GM19043 (cell line): ENCODE measurements around the gene PRPF40A.

Experiments
- ATAC-seq: cut with Tn5 transposase; IDR thresholded peaks from one replicate; pipeline ENCODE4 v1.9.1; 2021; ENCODE audit warnings: low read depth; ENCODE audit not compliant: unreplicated experiment

Gene PRPF40A

DNA sequence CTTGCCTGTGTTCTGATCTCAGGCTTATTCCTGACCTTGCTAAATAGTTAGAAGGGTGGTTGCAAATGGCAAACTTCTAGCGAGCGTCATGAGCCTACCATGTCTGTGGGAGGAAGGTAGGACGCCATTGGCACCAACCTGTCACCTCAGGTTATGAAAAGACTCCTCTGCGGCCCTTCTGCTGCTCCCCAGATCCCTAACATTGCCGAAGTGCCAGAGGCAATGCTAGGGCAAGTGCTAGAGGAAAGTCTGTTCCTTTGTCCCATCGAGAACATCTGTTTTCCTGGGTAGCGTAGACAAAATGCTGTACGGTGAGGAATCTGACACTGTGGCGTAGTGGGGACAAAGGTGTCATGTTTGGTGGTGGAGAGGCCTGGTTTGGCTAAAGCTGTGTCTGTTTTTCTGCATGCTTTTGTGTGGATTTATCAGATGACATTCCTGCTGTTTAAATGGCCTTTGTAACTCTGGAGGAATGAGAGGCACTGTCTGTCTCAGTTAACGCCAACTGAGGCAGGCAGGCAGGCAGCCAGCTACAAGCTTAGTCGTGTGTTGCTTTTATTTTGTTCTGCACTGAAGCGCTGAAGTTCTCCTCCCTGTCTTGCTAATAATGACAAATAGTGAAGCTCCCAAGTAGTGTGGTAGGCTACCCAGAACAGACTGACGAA, 94.1 kb downstream of the PRPF40A start:
- ATAC-seq: no peak

DNA sequence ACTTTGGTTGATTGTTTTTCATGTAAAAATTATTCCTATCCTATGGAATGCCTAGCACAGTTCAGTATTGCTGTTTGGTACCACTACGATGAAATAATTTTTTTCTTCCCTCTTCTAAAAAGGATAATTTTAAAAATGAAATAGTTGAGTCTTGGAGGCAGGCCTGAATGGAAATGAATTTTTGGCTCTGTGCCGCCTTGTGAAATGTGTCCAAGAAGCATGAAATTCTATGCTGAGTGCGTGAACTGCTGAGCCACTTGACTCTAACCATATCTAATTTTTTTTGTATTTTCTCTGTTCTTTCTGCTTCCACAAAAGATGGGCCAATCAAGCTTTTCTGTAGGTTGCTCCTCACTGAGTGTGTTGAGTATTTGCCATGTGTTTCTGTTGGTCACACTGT, 95.0 kb downstream of the PRPF40A start:
- no peak for ATAC-seq

- ATAC-seq: no peak
Observed at GRCh38 chr2:152620985-152621384, 96.3 kb downstream of the PRPF40A start.

DNA sequence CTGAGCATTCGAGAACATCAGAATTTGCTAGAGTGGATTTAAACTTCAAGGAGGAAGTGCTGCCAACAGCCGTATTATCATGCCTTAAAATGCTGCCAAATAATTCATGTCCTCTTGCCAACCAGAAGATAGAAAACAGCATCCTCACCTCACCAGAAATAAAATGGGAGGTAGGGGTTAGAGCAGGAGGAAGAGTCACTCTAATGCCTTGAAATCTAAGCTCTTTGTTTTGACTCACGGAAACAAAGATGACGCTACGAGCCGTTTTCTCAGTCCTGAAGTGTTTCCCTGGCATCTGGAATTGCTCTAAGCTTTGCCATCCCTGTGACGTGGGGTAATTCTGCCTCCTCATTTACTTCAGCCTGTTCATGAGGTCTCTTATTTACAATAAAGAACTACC, 97.1 kb downstream of the PRPF40A start:
- ATAC-seq: no peak

- no peak for ATAC-seq
Observed at GRCh38 chr2:152618193-152618564, 99.1 kb downstream of the PRPF40A start.

DNA sequence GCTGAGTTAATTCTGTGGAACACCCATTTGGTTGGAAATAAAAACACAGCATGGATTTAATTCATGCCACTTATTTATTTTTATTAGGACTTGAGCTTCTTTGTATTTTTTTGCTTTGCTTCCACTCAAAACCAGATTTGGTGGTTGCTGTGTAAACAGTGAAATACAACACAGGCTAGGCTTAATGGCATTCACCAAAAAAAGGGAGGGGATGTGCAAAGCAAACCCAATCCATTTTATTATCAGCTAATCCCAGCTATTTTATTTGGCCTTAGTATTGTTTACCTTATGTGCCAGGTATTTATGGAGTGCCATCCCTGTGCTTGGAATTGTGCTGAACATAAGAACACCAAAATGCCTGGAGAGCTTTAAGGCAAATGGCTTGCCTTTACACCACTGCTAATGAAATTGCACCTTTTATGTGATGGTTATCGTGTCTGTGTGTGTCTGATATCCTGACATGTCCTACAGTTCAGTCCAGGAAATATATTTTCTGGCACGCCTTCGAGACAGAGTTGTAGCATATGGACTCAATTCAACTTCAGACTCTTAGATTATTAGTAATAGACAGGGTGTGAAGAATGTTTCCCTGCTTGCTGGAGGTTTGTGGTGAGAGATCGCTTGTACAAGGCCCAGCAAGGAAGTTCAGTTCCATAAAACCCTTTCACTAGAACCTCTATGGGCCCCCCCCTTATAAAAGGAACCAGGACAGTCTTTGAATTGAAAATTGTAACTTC, 99.6 kb downstream of the PRPF40A start:
- no peak for ATAC-seq

DNA sequence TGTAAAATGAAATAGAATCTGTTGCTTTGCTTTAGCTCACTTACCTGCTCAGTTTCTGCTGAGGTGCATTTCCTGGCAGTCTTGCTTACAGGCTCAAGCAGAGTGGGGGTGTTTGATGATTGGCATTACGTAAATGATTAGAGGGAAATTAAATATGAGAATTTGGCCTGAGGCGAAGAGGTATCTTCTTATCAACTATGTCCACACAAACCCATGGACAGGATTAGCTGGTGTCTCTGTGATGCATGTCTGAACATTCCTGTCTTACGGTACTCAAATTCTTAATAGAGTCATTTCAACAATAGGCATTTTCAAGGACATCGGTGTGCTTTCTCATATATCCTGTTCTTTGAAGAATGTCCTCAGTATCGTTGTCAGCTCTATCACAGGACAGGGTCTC, 102.1 kb downstream of the PRPF40A start:
- ATAC-seq: no peak

DNA sequence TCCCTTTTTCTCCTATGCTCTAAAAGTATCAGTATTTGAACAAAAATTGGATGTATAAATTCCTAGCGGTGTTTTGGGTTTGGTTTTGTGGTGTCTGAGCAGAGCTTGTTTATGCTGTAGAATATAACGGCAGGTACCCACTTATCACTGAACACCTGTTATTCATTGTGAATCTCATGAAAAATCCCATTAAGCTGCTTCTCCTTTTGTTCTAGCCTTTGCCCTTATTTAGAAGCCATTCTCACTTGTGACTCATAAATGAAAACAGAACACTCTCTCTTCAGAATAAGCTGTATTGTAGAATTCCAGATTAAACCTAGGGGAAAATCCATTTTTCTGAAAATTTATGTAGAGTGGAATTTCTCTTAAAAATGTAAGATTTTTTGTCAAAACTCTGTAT, 104.0 kb downstream of the PRPF40A start:
- ATAC-seq: no peak

DNA sequence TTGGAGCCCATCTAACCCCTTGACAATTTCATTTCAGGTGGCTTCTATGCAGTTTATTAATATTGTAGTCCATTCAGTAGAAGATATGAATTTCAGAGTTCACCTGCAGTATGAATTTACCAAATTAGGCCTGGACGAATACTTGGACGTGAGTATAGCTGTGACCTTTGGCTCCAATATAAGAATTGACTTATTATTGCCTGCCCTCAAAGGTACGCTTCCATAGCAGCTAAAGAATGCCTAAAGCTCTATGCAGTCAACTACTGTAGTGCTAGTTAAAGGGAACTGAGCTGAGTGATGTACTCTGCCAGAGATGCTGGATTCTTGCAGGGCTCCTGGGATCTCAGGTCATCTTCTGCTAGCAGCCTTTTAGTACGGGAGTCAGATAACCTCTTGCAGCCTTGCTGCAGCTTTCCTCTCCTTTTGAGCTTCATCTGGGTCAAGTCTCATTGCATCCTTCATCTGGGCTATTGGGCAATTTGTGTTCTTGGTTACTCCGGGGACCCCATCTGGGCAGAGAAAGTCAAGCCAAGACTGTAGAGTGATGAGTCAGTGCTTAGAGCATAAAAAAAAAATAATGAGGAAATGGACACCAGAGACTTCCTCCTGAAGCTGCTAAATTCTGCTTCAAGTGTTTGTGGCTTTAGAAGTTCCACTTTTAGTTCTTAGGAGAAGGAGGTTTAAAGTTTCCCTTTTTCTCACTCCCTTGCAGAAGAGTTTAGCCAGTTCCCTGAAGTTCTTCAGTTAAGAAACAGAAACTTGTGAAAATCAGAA, 105.6 kb downstream of the PRPF40A start:
- peak; percentile 86 for ATAC-seq

DNA sequence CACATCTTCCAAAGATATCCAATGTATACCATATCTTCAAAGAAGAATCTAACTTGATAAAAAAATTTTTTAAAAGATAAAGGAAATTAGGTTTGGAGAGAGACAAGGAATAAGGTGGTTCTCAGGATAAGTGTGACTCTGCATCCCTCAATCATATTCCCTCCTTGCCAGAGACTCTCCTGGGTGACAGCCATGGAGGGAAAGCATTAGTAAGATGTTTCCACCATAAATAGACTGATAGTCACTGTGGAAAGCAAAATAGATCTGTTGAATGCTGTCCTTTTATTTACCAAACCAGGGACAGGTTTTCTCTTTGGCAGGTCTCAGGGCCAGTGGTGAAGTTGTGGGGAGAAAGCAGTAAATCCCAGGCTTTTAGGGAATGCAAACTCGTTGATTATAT, 107.6 kb downstream of the PRPF40A start:
- no peak for ATAC-seq

GRCh38 chr2:152609154-152609553, 108.1 kb downstream of the PRPF40A start:
- no peak for ATAC-seq

DNA sequence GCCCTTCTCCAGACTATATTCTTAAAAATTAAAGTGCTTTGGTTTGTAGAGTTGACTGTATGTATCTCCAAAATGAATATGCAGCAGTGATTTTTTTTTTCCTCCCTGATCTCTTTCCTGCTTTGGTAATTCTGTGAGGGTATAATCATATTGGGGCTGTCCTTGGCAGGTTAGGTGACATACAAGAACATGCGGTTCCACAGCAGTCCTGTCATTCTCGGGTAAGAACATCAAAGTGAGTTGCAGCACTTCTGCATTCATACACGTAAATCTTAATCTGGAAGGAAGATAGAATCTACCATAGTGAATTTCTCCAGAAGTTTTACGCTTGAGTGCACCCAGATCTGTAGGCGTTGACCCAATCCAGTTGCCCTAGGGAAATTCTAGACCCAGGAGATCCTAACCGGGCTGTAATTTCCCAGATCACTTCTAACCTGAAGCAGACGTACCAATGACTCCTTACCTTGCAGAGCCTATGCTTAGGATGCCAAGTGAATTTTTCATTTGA, 109.4 kb downstream of the PRPF40A start:
- ATAC-seq: no peak

DNA sequence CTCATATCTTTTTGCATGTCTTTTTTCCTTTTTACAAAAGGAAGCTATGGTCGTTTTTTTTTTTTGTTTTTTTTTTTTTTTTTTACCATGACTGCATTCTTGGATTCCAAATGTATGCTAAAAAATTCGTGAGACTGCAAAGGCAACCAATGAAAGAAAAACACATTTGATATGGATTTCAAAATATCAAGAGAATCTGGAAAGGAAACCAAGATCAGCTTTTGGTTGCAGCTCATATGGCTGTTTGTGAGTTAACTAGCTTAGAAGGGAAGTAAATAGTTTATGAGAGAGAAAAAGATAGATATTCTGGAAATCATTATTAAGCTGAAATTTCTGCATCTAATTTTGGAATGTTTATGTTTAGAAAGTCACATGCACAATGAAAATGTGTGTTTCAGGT, 110.3 kb downstream of the PRPF40A start:
- ATAC-seq: no peak

- no peak for ATAC-seq
Observed at GRCh38 chr2:152606081-152606480, 111.2 kb downstream of the PRPF40A start.

GRCh38 chr2:152603166-152603565, 114.1 kb downstream of the PRPF40A start:
- no peak for ATAC-seq

DNA sequence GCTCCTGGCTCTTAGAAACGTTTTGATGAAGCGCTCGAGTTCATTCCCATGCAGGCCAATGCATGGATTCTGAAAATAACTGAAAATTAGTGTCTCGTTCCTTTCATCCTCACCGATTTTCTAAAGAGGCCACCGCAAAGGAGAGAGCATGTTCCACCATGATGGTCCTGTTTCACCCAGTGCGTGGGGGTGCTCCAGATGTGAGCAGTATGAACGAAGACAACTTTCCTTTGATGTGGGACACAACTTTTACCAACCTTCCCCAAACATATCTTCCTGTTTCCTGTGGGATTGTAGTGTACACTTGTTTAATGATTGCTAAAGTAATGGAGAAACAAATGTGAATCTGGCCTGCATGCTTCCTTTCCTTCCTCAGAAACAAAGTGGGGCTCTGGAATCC, 114.5 kb downstream of the PRPF40A start:
- ATAC-seq: no peak
